Caco-2 (cell line): ENCODE measurements around the gene PDK4. TPM values are rescaled to one million over a fixed set of nuclear protein-coding genes. Genes with fewer than 3 reads are reported as not detected.

Source experiments
- BruUV-seq: library from RNA; stranded (reverse); fragments of 400-500 nt; replicated peaks from 2 replicates; lab custom pipeline; 2021; lab: Mats Ljungman, UMichigan
- CTCF ChIA-PET: fragments of 300-600 bp; sonication (Branson Sonifier 250); formaldehyde crosslinking; loops from one replicate; lab custom pipeline; 2022; ENCODE audit warnings: antibody characterized with exemption; lab: Charles Lee
- POLR2A ChIA-PET: fragments of 300-600 bp; sonication (Branson Sonifier 250); formaldehyde crosslinking; loops from one replicate; lab custom pipeline; 2022; ENCODE audit warnings: antibody characterized with exemption; lab: Charles Lee
- DNase-seq, 2 experiments: peaks; one replicate each; pipeline versions ENCODE4 v3.0.0 to v3.0.0-alpha.2; 2020 to 2022
- H3K27me3 ChIP-seq: replicated peaks from 2 replicates; pipeline ENCODE4 v1.6.0; 2011; ENCODE audit warnings: low read length; ENCODE audit not compliant: control insufficient read depth, insufficient read depth
- H3K36me3 ChIP-seq: 2 replicates; pipeline ENCODE4 v1.5.1; 2011; ENCODE audit warnings: low read length; ENCODE audit not compliant: control insufficient read depth, insufficient read depth
- H3K4me1 ChIP-seq: fragments of 250-450 bp; sonication (Bioruptor Pico); 2 replicates; pipeline ENCODE4 v1.5.1; 2020; ENCODE audit warnings: mild to moderate bottlenecking
- H3K4me3 ChIP-seq: 2 replicates; pipeline ENCODE4 v1.5.1; 2011; ENCODE audit warnings: low read depth, mild to moderate bottlenecking, control low read depth, low read length
- H3K9me3 ChIP-seq: fragments of 250-450 bp; sonication (Bioruptor Pico); 2 replicates; pipeline ENCODE4 v1.5.1; 2020; ENCODE audit warnings: mild to moderate bottlenecking, moderate library complexity
- H3K27ac Mint-ChIP-seq: one replicate; pipeline ENCODE4 v1.8.0; 2022; ENCODE audit warnings: mixed read lengths; ENCODE audit not compliant: unreplicated experiment
- H3K27me3 Mint-ChIP-seq: one replicate; pipeline ENCODE4 v1.8.0; 2022; ENCODE audit warnings: mixed read lengths; ENCODE audit not compliant: insufficient read depth, unreplicated experiment
- H3K36me3 Mint-ChIP-seq: one replicate; pipeline ENCODE4 v1.8.0; 2022; ENCODE audit warnings: mild to moderate bottlenecking, mixed read lengths; ENCODE audit not compliant: insufficient read depth, unreplicated experiment
- H3K4me1 Mint-ChIP-seq: one replicate; pipeline ENCODE4 v1.8.0; 2022; ENCODE audit warnings: low read depth, mixed read lengths; ENCODE audit not compliant: unreplicated experiment
- H3K4me3 Mint-ChIP-seq: one replicate; pipeline ENCODE4 v1.8.0; 2022; ENCODE audit warnings: mild to moderate bottlenecking, moderate library complexity, mixed read lengths; ENCODE audit not compliant: unreplicated experiment
- H3K9me3 Mint-ChIP-seq: one replicate; pipeline ENCODE4 v1.8.0; 2022; ENCODE audit warnings: mixed read lengths; ENCODE audit not compliant: unreplicated experiment
- intact Hi-C: fragments of 100-400 bp; cut with micrococcal nuclease; formaldehyde crosslinking; loops from one replicate; pipeline ENCODE4 v1.10.0; 2022; ENCODE audit not compliant: unreplicated experiment
- total RNA-seq: library from RNA; stranded (reverse); gene quantifications from 2 replicates; pipeline ENCODE4 v1.2.3, GENCODE V29; 2022
- TF ChIP-seq, protein P1 (sequence below), 2 experiments: fragments of 200-600 bp in 1 of 2; IDR thresholded peaks; 1 replicate in 1 of 2; 2 replicates in 1 of 2; pipeline versions ENCODE4 v1.5.1 to v1.8.0; 2011 to 2022; ENCODE audit warnings: antibody characterized with exemption in 1 of 2, control low read depth in 1 of 2, inconsistent platforms in 1 of 2, low read depth in 1 of 2, low read length in 1 of 2, mild to moderate bottlenecking in 1 of 2, moderate library complexity in 1 of 2; ENCODE audit not compliant: insufficient read depth in 1 of 2, severe bottlenecking in 1 of 2, unreplicated experiment in 1 of 2

PDK4 gene
- total RNA-seq, 1 experiment from 2014 or later: 0.20 TPM

DNA sequence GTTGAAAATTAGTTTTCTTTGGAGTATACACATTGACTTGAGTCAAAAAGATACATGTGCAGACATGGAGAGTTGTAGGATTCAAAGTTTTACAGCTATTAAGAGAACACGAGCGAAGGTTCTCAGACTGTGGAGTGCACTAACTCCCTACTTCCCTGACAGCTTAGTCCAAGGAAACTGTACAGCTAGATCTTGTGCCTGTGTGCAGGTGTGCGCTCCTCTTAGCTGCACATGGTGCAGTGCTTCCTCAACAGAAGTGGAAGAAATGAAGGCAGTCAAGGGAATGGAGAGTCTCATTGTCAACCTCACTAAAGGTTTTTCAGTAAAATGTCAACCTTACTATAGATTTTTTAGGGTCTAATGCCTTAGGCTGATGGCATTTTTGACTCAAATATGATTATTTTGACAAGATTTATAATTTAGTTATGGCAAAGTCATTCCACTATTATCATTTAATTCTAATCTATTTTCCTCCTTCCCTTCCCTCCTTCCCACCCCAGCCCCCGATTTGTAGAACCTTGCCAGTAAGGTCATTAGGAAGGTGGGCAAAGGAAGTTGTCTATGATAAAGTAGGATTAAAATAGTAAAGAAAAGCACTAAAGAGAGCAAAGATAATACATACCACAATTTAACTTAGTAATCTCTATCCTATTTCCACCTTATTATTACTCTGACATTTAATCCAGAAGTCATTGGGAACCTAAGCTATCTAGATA, 13.6 kb downstream of the PDK4 start:
- H3K27me3 Mint-ChIP-seq: peaks cover 15% of the 10 kb centered on the region
- intact Hi-C loops: no loop called here
- no peaks in the 10 kb centered on the region for H3K4me1 ChIP-seq
- H3K4me1 Mint-ChIP-seq: no peaks in the 10 kb centered on the region
- no peaks in the 10 kb centered on the region for H3K27me3 ChIP-seq
- H3K4me3 Mint-ChIP-seq: no peak overlapping the region
- H3K4me3 ChIP-seq: no peak overlapping the region
- no peaks in the 10 kb centered on the region for H3K9me3 ChIP-seq
- BruUV-seq: no TSS peak
- CTCF ChIA-PET: no interaction called here
- no peaks in the 10 kb centered on the region for H3K9me3 Mint-ChIP-seq
- DNase-seq: no peak
- TF ChIP-seq, protein P1, sequence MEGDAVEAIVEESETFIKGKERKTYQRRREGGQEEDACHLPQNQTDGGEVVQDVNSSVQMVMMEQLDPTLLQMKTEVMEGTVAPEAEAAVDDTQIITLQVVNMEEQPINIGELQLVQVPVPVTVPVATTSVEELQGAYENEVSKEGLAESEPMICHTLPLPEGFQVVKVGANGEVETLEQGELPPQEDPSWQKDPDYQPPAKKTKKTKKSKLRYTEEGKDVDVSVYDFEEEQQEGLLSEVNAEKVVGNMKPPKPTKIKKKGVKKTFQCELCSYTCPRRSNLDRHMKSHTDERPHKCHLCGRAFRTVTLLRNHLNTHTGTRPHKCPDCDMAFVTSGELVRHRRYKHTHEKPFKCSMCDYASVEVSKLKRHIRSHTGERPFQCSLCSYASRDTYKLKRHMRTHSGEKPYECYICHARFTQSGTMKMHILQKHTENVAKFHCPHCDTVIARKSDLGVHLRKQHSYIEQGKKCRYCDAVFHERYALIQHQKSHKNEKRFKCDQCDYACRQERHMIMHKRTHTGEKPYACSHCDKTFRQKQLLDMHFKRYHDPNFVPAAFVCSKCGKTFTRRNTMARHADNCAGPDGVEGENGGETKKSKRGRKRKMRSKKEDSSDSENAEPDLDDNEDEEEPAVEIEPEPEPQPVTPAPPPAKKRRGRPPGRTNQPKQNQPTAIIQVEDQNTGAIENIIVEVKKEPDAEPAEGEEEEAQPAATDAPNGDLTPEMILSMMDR (IDR thresholded peaks at IDR 0.05; ENCODE audit: insufficient read depth in 1 of 2, low read depth in 1 of 2, low read length in 1 of 2, severe bottlenecking in 1 of 2, unreplicated experiment in 1 of 2): no peak
- POLR2A ChIA-PET: no interaction called here
- H3K36me3 Mint-ChIP-seq: no peaks in the 10 kb centered on the region
- H3K27ac Mint-ChIP-seq: no peak overlapping the region
- no peaks in the 10 kb centered on the region for H3K36me3 ChIP-seq

DNA sequence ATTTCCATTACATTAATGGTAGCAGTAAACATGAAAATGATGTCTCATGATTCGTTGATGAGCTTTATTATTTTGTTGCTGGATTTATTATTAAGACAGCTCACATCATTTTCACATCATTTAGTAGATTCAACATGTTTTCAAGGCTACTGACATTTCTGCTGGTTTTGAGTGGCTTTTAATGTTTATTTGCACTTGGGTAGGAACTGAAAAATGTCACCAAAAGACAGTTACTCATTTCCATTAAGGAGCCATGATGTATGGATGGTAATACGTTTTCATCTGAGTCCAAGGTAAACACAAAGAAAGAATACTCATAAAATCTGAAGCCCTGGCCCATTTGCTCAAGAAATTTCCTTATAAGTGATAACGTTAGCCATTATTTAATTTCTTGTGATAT, 14.8 kb downstream of the PDK4 start:
- CTCF ChIA-PET: no interaction called here
- H3K9me3 Mint-ChIP-seq: no peaks in the 10 kb centered on the region
- TF ChIP-seq, protein P1 (IDR thresholded peaks at IDR 0.05; ENCODE audit: insufficient read depth in 1 of 2, low read depth in 1 of 2, low read length in 1 of 2, severe bottlenecking in 1 of 2, unreplicated experiment in 1 of 2): no peak

DNA sequence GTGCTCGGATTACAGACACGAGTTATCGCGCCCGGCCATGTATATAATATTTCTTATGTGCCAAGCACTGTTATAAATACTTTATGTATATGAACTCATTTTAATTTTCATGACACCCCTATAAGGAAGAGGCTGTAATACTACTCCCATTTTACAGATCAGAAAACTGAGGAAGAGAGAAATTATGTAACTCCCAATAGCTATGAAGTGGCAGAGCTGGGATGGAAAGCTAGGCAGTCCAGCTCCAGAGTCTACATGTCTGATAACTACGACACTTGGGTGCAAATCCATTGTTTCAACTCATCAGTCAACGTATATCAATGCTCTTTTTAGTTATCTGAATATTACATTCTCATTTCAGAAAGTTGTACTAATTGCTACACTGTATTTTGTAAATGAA, 17.0 kb downstream of the PDK4 start:
- peaks cover 15% of the 10 kb centered on the region for H3K27me3 Mint-ChIP-seq
- DNase-seq: no peak
- no peaks in the 10 kb centered on the region for H3K9me3 Mint-ChIP-seq
- POLR2A ChIA-PET: no interaction called here
- H3K27ac Mint-ChIP-seq: no peak overlapping the region
- H3K4me1 ChIP-seq: no peaks in the 10 kb centered on the region
- H3K4me1 Mint-ChIP-seq: no peaks in the 10 kb centered on the region
- CTCF ChIA-PET: no interaction called here
- no peak overlapping the region for H3K4me3 ChIP-seq
- no TSS peak for BruUV-seq
- no peak overlapping the region for H3K4me3 Mint-ChIP-seq
- no peaks in the 10 kb centered on the region for H3K36me3 Mint-ChIP-seq
- H3K27me3 ChIP-seq: no peaks in the 10 kb centered on the region
- intact Hi-C loops: no loop called here
- no peaks in the 10 kb centered on the region for H3K36me3 ChIP-seq
- TF ChIP-seq, protein P1 (IDR thresholded peaks at IDR 0.05; ENCODE audit: insufficient read depth in 1 of 2, low read depth in 1 of 2, low read length in 1 of 2, severe bottlenecking in 1 of 2, unreplicated experiment in 1 of 2): no peak
- no peaks in the 10 kb centered on the region for H3K9me3 ChIP-seq

More for the DNA sequence above, 14.8 kb downstream of the PDK4 start:
- Mint-ChIP-seq H3K27ac (no peak overlapping the region), H3K4me1 (no peaks in the 10 kb centered on the region), H3K27me3 (peaks cover 15% of the 10 kb centered on the region), H3K4me3 (no peak overlapping the region), H3K36me3 (no peaks in the 10 kb centered on the region)
- POLR2A ChIA-PET: no interaction called here
- H3K27me3 ChIP-seq: no peaks in the 10 kb centered on the region
- DNase-seq: no peak
- no peaks in the 10 kb centered on the region for H3K9me3 ChIP-seq
- H3K4me1 ChIP-seq: no peaks in the 10 kb centered on the region
- H3K36me3 ChIP-seq: no peaks in the 10 kb centered on the region
- intact Hi-C loops: no loop called here
- no TSS peak for BruUV-seq
- H3K4me3 ChIP-seq: no peak overlapping the region
